Fibroblast of peridontal ligament (primary cell): Measurements from ENCODE around the gene RIN1.
A peak's percentile ranks its signal among the peaks of the same experiment; 100 is the strongest.
"Not testable (repeated sequence)": the region's sequence is repeated elsewhere in the genome, so short reads cannot be mapped to it uniquely, and the experiment has no call there.

ENCODE experiments used
- DNase-seq: peaks from one replicate; pipeline ENCODE4 v3.0.0-alpha.2; 2010; ENCODE audit errors: extremely low read depth

RIN1 gene

GRCh38 chr11:66336234-66337102, at the start of gene RIN1:
Gene RIN1, minus strand, starts transcription at chr11:66336434. Its CDS starts 32 bp downstream, at chr11:66336402.
- peak; percentile 93 for DNase-seq

- not testable (repeated sequence) for DNase-seq
Measured at GRCh38 chr11:66384316-66384715, 48.1 kb upstream of the RIN1 start.

GRCh38 chr11:66380264-66380663, 44.0 kb upstream of the RIN1 start:
- not testable (repeated sequence) for DNase-seq

GRCh38 chr11:66373690-66374287, 37.6 kb upstream of the RIN1 start:
- DNase-seq = not testable (repeated sequence)

GRCh38 chr11:66373265-66373664, 37.0 kb upstream of the RIN1 start:
- DNase-seq = no peak

GRCh38 chr11:66371627-66372415, 35.6 kb upstream of the RIN1 start, which contains the start of gene SLC29A2:
Gene SLC29A2, minus strand, starts transcription at chr11:66371760. Its CDS starts 169 bp downstream, at chr11:66371591.
- no peak for DNase-seq

GRCh38 chr11:66369073-66369894, 33.0 kb upstream of the RIN1 start:
- no peak for DNase-seq

- no peak for DNase-seq
Measured at GRCh38 chr11:66368484-66368883, 32.2 kb upstream of the RIN1 start.

GRCh38 chr11:66367561-66368312, 31.5 kb upstream of the RIN1 start:
- no peak for DNase-seq

GRCh38 chr11:66366844-66367477, 30.7 kb upstream of the RIN1 start:
- no peak for DNase-seq

GRCh38 chr11:66365711-66366619, 29.7 kb upstream of the RIN1 start:
- no peak for DNase-seq

GRCh38 chr11:66365166-66365565, 28.9 kb upstream of the RIN1 start:
- no peak for DNase-seq

GRCh38 chr11:66363805-66364535, 27.7 kb upstream of the RIN1 start:
- no peak for DNase-seq

- no peak for DNase-seq
Measured at GRCh38 chr11:66363187-66363601, 27.0 kb upstream of the RIN1 start.

- DNase-seq = no peak
Measured at GRCh38 chr11:66362481-66363147, 26.4 kb upstream of the RIN1 start.

GRCh38 chr11:66361502-66361941, 25.3 kb upstream of the RIN1 start:
- no peak for DNase-seq

GRCh38 chr11:66360406-66361073, 24.3 kb upstream of the RIN1 start:
- DNase-seq = no peak
